Stimulated activated effector memory CD8-positive, alpha-beta T cell treated with anti-CD3 and anti-CD28 coated beads, Interleukin-12 subunit alpha, Interleukin-12 subunit beta, amount 100 ng/mL, for 72 hours (primary cell): ENCODE measurements around the gene ITM2B.

Source experiments
- ATAC-seq: fragments of 150-1000 bp; cut with Tn5 transposase; 2 replicates; pipeline ENCODE4 v1.10.0; 2021
- DNase-seq, 2 donors: peaks; one replicate each; pipeline ENCODE4 v3.0.0; 2021 to 2022; ENCODE audit warnings: low spot score in 2 of 2
- H3K27ac Mint-ChIP-seq: one replicate; pipeline ENCODE4 v1.8.0; 2022; ENCODE audit warnings: mild to moderate bottlenecking, mixed read lengths
- H3K36me3 Mint-ChIP-seq: one replicate; pipeline ENCODE4 v1.8.0; 2022; ENCODE audit warnings: mild to moderate bottlenecking, mixed read lengths
- H3K4me1 Mint-ChIP-seq: one replicate; pipeline ENCODE4 v1.8.0; 2022; ENCODE audit warnings: mixed read lengths
- H3K4me3 Mint-ChIP-seq: one replicate; pipeline ENCODE4 v1.8.0; 2022; ENCODE audit warnings: mild to moderate bottlenecking, mixed read lengths
- H3K9me3 Mint-ChIP-seq: one replicate; pipeline ENCODE4 v1.8.0; 2022; ENCODE audit warnings: mixed read lengths

Gene ITM2B

GRCh38 chr13:48299591-48299990 is 66.6 kb downstream of the ITM2B start:
- H3K9me3 Mint-ChIP-seq = no peaks in the 10 kb centered on the region
- DNase-seq (no peak), ATAC-seq (no peak)
- no peak overlapping the region for H3K27ac Mint-ChIP-seq
- peaks cover 15% of the 10 kb centered on the region for H3K4me1 Mint-ChIP-seq
- peaks cover 17% of the 10 kb centered on the region for H3K36me3 Mint-ChIP-seq
- no peak overlapping the region for H3K4me3 Mint-ChIP-seq

GRCh38 chr13:48302871-48303358 is 69.9 kb downstream of the ITM2B start:
- no peaks in the 10 kb centered on the region for H3K9me3 Mint-ChIP-seq
- peak overlapping the region; percentile 82 for H3K4me3 Mint-ChIP-seq

GRCh38 chr13:48303359-48304142 is 70.5 kb downstream of the ITM2B start, which contains the start of gene RB1:
Gene RB1, plus strand, starts transcription at chr13:48303751. Its CDS starts 162 bp downstream, at chr13:48303913.
- Mint-ChIP-seq H3K27ac (peak within 1 kb of the TSS; percentile 97), H3K4me1 (peaks cover 25% of the 10 kb centered on the region), H3K4me3 (peak within 1 kb of the TSS; percentile 82), H3K9me3 (no peaks in the 10 kb centered on the region), H3K36me3 (peaks cover 46% of the 10 kb centered on the region)
- DNase-seq = peak; percentile 84 to 92
- ATAC-seq = peak; percentile 90

More at GRCh38 chr13:48302871-48303358, 69.9 kb downstream of the ITM2B start:
- H3K4me1 Mint-ChIP-seq = peaks cover 25% of the 10 kb centered on the region
- H3K36me3 Mint-ChIP-seq = peaks cover 39% of the 10 kb centered on the region
- peak overlapping the region; percentile 97 for H3K27ac Mint-ChIP-seq
- DNase-seq = no peak
- no peak for ATAC-seq

- peak; percentile 39 for ATAC-seq
- Mint-ChIP-seq H3K27ac (peak overlapping the region; percentile 97), H3K36me3 (peaks cover 53% of the 10 kb centered on the region), H3K9me3 (no peaks in the 10 kb centered on the region), H3K4me1 (peaks cover 25% of the 10 kb centered on the region), H3K4me3 (peak overlapping the region; percentile 82)
- DNase-seq = peak in 1 of 2 donors; percentile 69
Observed at GRCh38 chr13:48304143-48304876, 71.3 kb downstream of the ITM2B start.

- Mint-ChIP-seq H3K36me3 (peaks cover 67% of the 10 kb centered on the region), H3K27ac (no peak overlapping the region), H3K4me3 (no peak overlapping the region), H3K4me1 (peaks cover 31% of the 10 kb centered on the region), H3K9me3 (no peaks in the 10 kb centered on the region)
- no peak for DNase-seq
- peak; percentile 60 for ATAC-seq
Observed at GRCh38 chr13:48311223-48311622, 78.2 kb downstream of the ITM2B start.

GRCh38 chr13:48315969-48316650 is 83.1 kb downstream of the ITM2B start:
- Mint-ChIP-seq H3K27ac (no peak overlapping the region), H3K9me3 (no peaks in the 10 kb centered on the region), H3K4me1 (peaks cover 49% of the 10 kb centered on the region), H3K4me3 (no peak overlapping the region), H3K36me3 (peaks cover 46% of the 10 kb centered on the region)
- DNase-seq (no peak), ATAC-seq (no peak)

- Mint-ChIP-seq H3K9me3 (no peaks in the 10 kb centered on the region), H3K4me3 (no peak overlapping the region), H3K36me3 (peaks cover 40% of the 10 kb centered on the region), H3K27ac (no peak overlapping the region), H3K4me1 (peaks cover 49% of the 10 kb centered on the region)
- no peak for ATAC-seq
- DNase-seq = no peak
Observed at GRCh38 chr13:48316826-48317510, 84.0 kb downstream of the ITM2B start.

- H3K27ac Mint-ChIP-seq = peak overlapping the region; percentile 61
- peak overlapping the region; percentile 78 for H3K4me3 Mint-ChIP-seq
- DNase-seq (no peak), ATAC-seq (no peak)
- peaks cover 32% of the 10 kb centered on the region for H3K36me3 Mint-ChIP-seq
- peaks cover 48% of the 10 kb centered on the region for H3K4me1 Mint-ChIP-seq
- H3K9me3 Mint-ChIP-seq = peaks cover 2% of the 10 kb centered on the region
Observed at GRCh38 chr13:48317511-48318376, 84.7 kb downstream of the ITM2B start.

GRCh38 chr13:48318377-48318811 is 85.4 kb downstream of the ITM2B start:
- H3K27ac Mint-ChIP-seq = peak overlapping the region; percentile 61
- peak overlapping the region; percentile 78 for H3K4me3 Mint-ChIP-seq
- peaks cover 48% of the 10 kb centered on the region for H3K4me1 Mint-ChIP-seq
- H3K9me3 Mint-ChIP-seq = peaks cover 2% of the 10 kb centered on the region
- peaks cover 26% of the 10 kb centered on the region for H3K36me3 Mint-ChIP-seq
- ATAC-seq (no peak), DNase-seq (no peak)

- Mint-ChIP-seq H3K27ac (peak overlapping the region; percentile 70), H3K4me1 (peaks cover 50% of the 10 kb centered on the region), H3K36me3 (peaks cover 23% of the 10 kb centered on the region), H3K4me3 (peak overlapping the region; percentile 78), H3K9me3 (peaks cover 2% of the 10 kb centered on the region)
- DNase-seq (no peak), ATAC-seq (peak; percentile 57)
Observed at GRCh38 chr13:48318821-48319511, 86.0 kb downstream of the ITM2B start.
